Tibial nerve (tissue), 4 donors: ENCODE measurements around the gene ZMYND12. TPM values are rescaled to one million over a fixed set of nuclear protein-coding genes. Genes with fewer than 3 reads are reported as not detected.
"Not testable (repeated sequence)": the region's sequence is repeated elsewhere in the genome, so short reads cannot be mapped to it uniquely, and the experiment has no call there.

Source experiments
- DNase-seq, 2 donors: peaks; one replicate each; pipeline ENCODE4 v3.0.0-alpha.2; 2019; ENCODE audit warnings: low spot score in 2 of 2
- H3K27ac ChIP-seq, 4 donors: fragments of 200-600 bp; sonication (generic) in 3 of 4; one replicate each; pipeline ENCODE4 v1.5.1; 2017 to 2019; ENCODE audit warnings: mild to moderate bottlenecking in 1 of 4
- H3K27me3 ChIP-seq, 2 donors: fragments of 200-600 bp; sonication (generic) in 1 of 2; one replicate each; pipeline versions ENCODE4 v1.5.1 to v1.6.0; 2017 to 2019
- H3K36me3 ChIP-seq, 3 donors: fragments of 200-600 bp; sonication (generic); one replicate each; pipeline ENCODE4 v1.5.1; 2018 to 2019
- H3K4me1 ChIP-seq, 4 donors: fragments of 200-600 bp; sonication (generic) in 3 of 4; one replicate each; pipeline ENCODE4 v1.5.1; 2017 to 2019
- H3K4me3 ChIP-seq, 4 donors: fragments of 200-600 bp; sonication (generic) in 3 of 4; one replicate each; pipeline ENCODE4 v1.5.1; 2017 to 2019; ENCODE audit warnings: mild to moderate bottlenecking in 1 of 4, moderate library complexity in 1 of 4
- H3K9me3 ChIP-seq, 4 donors: fragments of 200-600 bp; sonication (generic) in 3 of 4; one replicate each; pipeline ENCODE4 v1.5.1; 2017 to 2019
- CTCF ChIP-seq, 5 experiments: fragments of 200-600 bp in 3 of 5; fragments of 450-650 bp in 2 of 5; sonication (generic) in 3 of 5; IDR thresholded peaks; one replicate each; pipeline ENCODE4 v1.5.1; 2016 to 2019; ENCODE audit warnings: antibody characterized with exemption in 5 of 5, mild to moderate bottlenecking in 3 of 5, moderate library complexity in 2 of 5
- EP300 ChIP-seq, 2 donors: sonication (generic); formaldehyde crosslinking; IDR thresholded peaks; one replicate each; pipeline ENCODE4 v1.6.1; 2017; ENCODE audit warnings: antibody characterized with exemption in 2 of 2, mild to moderate bottlenecking in 1 of 2
- POLR2A ChIP-seq, 2 donors: fragments of 450-650 bp; IDR thresholded peaks; one replicate each; pipeline ENCODE4 v1.6.1; 2017; ENCODE audit warnings: antibody characterized with exemption in 2 of 2, mild to moderate bottlenecking in 2 of 2, moderate library complexity in 2 of 2
- WGBS, 2 donors: methylation state at CpG; one replicate each; pipeline ENCODE4 v1.1.5; 2018; 5-methylcytosine and 5-hydroxymethylcytosine counted together
- total RNA-seq, 4 donors: library from RNA; depleted of rRNA; stranded (reverse); fragments of >200 nt; gene quantifications; one replicate each; pipeline ENCODE4 v1.1.0, GENCODE V29; 2016

ZMYND12 gene
- total RNA-seq, 4 donors from 2014 or later, result 0.42 to 2.9 (median 1.3) TPM; not detected in 1

GRCh38 chr1:42482635-42483153, 26.9 kb upstream of the ZMYND12 start:
- WGBS, 2 donors, result 86 to 92% methylated on average over 2 of the region's 2 CpGs
- Histone ChIP-seq H3K27ac (no peak overlapping the region), H3K4me1 (no peaks in the 10 kb centered on the region), H3K4me3 (no peak overlapping the region), H3K36me3 (peaks cover 0 to 56% (median 0%) of the 10 kb centered on the region in 3 donors), H3K9me3 (no peaks in the 10 kb centered on the region), H3K27me3 (no peaks in the 10 kb centered on the region)
- no peak for DNase-seq
- no peak for TF ChIP-seq CTCF (IDR thresholded peaks at IDR 0.05)
- TF ChIP-seq POLR2A (IDR thresholded peaks at IDR 0.05), result no peak
- TF ChIP-seq EP300 (IDR thresholded peaks at IDR 0.05), result no peak

GRCh38 chr1:42480921-42481320, 25.1 kb upstream of the ZMYND12 start:
- H3K36me3 ChIP-seq, result peaks cover 0 to 39% (median 0%) of the 10 kb centered on the region in 3 donors
- 93 to 97% methylated on average over 1 of the region's 1 CpG for WGBS, 2 donors

GRCh38 chr1:42479621-42480020, 23.8 kb upstream of the ZMYND12 start:
- Histone ChIP-seq H3K27ac (no peak overlapping the region), H3K4me3 (no peak overlapping the region), H3K9me3 (no peaks in the 10 kb centered on the region), H3K36me3 (peaks cover 0 to 34% (median 0%) of the 10 kb centered on the region in 3 donors), H3K27me3 (no peaks in the 10 kb centered on the region), H3K4me1 (no peaks in the 10 kb centered on the region)
- 46 to 65% methylated on average over 4 of the region's 4 CpGs for WGBS, 2 donors
- no peak for DNase-seq
- TF ChIP-seq CTCF (IDR thresholded peaks at IDR 0.05), result no peak
- TF ChIP-seq POLR2A (IDR thresholded peaks at IDR 0.05), result no peak
- no peak for TF ChIP-seq EP300 (IDR thresholded peaks at IDR 0.05)

More at GRCh38 chr1:42480921-42481320, 25.1 kb upstream of the ZMYND12 start:
- no peaks in the 10 kb centered on the region for H3K9me3 ChIP-seq
- no peaks in the 10 kb centered on the region for H3K4me1 ChIP-seq
- no peak overlapping the region for H3K4me3 ChIP-seq
- H3K27ac ChIP-seq, result no peak overlapping the region
- TF ChIP-seq CTCF (IDR thresholded peaks at IDR 0.05) (no peak), POLR2A (IDR thresholded peaks at IDR 0.05) (no peak), EP300 (IDR thresholded peaks at IDR 0.05) (no peak)
- no peaks in the 10 kb centered on the region for H3K27me3 ChIP-seq
- no peak for DNase-seq

- H3K9me3 ChIP-seq, result no peaks in the 10 kb centered on the region
- no peak for DNase-seq
- no peaks in the 10 kb centered on the region for H3K27me3 ChIP-seq
- no peak overlapping the region for H3K27ac ChIP-seq
- H3K36me3 ChIP-seq, result peaks cover 0 to 30% (median 0%) of the 10 kb centered on the region in 3 donors
- no peaks in the 10 kb centered on the region for H3K4me1 ChIP-seq
- 92 to 95% methylated on average over 3 of the region's 3 CpGs for WGBS, 2 donors
- no peak overlapping the region for H3K4me3 ChIP-seq
- TF ChIP-seq POLR2A (IDR thresholded peaks at IDR 0.05) (no peak), CTCF (IDR thresholded peaks at IDR 0.05) (no peak), EP300 (IDR thresholded peaks at IDR 0.05) (no peak)
Measured at GRCh38 chr1:42477775-42478174, 22.0 kb upstream of the ZMYND12 start.

- H3K9me3 ChIP-seq, H3K27ac ChIP-seq, H3K27me3 ChIP-seq, H3K4me1 ChIP-seq, H3K4me3 ChIP-seq, DNase-seq: not testable (repeated sequence)
- H3K36me3 ChIP-seq, result peaks cover 0 to 25% (median 0%) of the 10 kb centered on the region in 3 donors
- WGBS, 2 donors, result 82 to 88% methylated on average over 4 of the region's 4 CpGs
Measured at GRCh38 chr1:42477354-42477753, 21.5 kb upstream of the ZMYND12 start.

- no peak for DNase-seq
- no peaks in the 10 kb centered on the region for H3K9me3 ChIP-seq
- no peaks in the 10 kb centered on the region for H3K27me3 ChIP-seq
- H3K27ac ChIP-seq, result no peak overlapping the region
- TF ChIP-seq EP300 (IDR thresholded peaks at IDR 0.05) (no peak), CTCF (IDR thresholded peaks at IDR 0.05) (no peak), POLR2A (IDR thresholded peaks at IDR 0.05) (no peak)
- no peak overlapping the region for H3K4me3 ChIP-seq
- H3K4me1 ChIP-seq, result no peaks in the 10 kb centered on the region
- WGBS, 2 donors, result 91 to 92% methylated on average over 4 of the region's 4 CpGs
- peaks cover 0 to 18% (median 0%) of the 10 kb centered on the region in 3 donors for H3K36me3 ChIP-seq
Measured at GRCh38 chr1:42476605-42477004, 20.8 kb upstream of the ZMYND12 start.
